Central memory CD4-positive, alpha-beta T cell (primary cell): ENCODE data around the gene PNLDC1.
"Not testable (repeated sequence)": the region's sequence is repeated elsewhere in the genome, so short reads cannot be mapped to it uniquely, and the experiment has no call there.

ENCODE experiments used
- DNase-seq: peaks from one replicate; pipeline ENCODE4 v3.0.0; 2022

The PNLDC1 gene

DNA sequence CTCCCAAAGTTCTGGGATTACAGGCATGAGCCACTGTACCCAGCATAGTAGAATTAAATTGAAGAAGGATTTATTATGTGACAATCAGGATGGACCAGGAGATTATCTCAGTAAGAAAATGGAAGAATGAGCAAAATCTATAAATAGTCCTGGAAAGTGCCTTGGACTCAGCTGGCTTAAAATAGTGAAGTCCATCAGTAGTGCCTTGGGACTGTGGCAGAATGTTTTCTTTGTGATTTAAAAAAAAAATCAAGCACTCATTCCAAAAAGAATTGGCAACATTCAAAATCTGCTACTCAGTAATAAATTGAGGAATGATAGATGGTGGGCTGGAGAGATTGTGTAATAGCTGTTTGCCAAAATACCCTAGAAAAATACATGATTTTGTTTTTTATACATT lies 53.7 kb downstream of the PNLDC1 start:
- no peak for DNase-seq

DNA sequence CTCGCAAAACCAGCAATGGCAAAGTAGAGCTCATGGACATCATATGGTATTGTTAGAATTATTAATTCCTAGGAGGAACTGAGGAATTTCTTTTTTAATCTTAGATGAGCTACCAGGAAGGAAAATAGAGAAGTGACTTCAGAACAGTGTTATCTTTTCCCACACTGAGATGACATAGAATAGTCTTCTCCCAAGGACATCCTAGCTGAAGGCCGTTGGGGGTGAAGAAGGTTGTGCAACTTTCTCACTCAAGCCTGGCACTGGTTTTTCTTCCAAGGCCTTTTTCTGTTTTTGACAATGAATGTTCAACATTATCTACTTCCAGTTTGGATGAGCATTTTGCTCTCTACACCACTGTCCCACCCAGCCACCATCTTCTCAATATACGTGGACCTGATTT lies 54.9 kb downstream of the PNLDC1 start:
- no peak for DNase-seq

DNA sequence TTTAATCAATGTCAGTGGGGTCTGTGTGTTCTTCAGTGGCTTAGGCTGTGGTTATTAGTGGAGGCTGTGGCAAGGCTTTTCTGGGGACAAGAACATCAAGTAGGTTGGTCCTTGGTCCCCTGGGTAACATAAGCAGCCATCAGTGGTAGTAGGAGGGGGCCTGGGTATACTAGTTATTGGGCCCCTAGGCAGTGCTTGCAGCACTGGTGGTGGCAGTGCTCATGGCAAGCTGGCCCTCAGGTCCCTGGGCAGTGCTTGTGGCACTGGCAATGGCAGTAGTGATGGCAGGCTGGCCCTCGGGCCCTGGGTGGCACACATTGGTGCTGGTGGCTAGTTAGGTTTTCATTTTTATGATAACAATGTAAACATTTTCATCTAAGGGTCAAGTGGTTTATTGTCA lies 58.2 kb downstream of the PNLDC1 start:
- DNase-seq = no peak

DNA sequence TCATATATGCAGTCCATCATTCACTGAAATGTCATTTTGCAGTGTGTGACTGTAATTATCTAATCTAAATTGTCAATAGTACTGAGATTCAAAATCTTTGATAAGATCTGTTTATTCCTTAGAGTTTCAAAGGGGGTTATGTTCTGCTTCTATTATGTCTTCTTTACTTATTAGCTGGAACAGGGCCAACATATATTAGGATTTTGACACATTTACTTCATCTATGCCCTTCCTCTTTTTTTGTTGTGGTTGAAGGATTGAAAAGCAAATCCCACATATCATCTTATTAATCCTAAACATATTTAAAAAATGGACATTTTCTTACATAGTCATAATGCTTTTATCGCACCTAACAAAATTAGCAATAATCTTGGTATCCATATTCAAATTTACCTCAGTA lies 60.4 kb downstream of the PNLDC1 start:
- DNase-seq = no peak

DNA sequence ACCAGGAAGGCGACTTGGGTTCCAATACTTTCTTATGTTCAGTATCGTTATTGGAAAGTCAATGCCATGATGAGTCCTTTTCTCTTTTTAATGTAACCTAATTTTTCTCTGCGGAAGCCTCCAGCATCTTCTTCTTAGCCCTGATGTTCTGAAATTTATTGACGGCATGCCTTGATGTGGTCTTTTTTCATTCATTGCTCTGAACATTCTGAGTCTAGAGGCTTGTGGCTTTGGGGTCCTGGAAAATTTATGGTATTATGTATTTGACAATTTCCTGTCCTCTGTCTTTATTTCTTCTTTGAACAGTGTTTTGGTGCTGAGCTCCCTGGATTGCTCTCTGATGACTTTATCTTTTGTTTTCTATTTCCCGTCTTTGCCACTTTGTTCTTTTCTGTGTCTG lies 62.0 kb downstream of the PNLDC1 start:
- peak; percentile 23 for DNase-seq

DNA sequence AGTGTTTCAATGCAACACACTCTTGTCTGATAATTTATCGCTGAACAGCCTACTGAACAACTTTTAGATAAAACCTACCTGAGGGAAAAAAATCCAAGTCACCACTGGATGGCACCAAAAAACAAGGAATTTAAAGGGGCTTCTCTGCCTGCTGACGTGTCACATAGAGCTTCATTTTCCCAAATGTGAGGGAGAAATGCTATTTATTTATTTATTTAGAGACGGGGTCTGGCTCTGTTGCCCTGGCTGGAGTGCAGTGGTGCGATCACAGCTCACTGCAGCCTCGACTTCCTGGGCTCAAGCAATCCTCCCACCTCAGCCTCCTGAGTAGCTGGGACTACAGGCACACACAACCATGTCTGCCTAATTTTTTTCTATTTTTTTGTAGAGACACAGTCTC lies 63.3 kb downstream of the PNLDC1 start:
- DNase-seq = not testable (repeated sequence)

DNA sequence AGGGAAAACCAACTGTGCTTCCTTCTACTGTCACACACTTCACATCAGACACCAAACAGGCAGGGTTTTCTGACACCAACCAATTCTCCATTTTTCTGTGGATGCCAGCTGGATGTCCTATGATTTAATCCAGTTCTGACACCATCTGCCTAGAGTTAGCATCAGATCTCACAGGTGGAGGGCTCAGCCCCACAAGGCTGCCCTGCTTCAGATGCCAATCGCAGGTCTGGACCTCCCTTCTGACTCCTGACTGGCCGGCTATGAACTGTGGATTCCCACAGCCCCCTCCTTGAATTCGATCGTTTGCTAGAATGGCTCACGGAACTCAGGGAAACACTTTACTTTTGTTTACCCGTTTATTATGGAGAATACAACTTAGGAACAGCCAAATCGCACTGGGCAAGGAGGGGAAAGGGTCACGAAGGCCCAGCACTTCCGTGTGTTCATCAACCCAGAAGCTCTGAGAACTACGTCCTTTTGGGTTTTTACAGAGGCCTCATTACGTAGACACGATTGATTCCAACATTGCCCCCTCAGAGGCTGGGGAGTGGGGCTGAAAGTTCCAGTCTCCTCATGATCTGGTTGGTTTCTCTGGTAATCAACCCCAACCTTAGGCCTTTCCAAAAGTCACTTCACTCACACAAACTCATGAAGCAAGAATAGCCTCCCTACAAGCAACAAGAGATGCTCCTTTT lies 65.3 kb downstream of the PNLDC1 start:
- DNase-seq = no peak

DNA sequence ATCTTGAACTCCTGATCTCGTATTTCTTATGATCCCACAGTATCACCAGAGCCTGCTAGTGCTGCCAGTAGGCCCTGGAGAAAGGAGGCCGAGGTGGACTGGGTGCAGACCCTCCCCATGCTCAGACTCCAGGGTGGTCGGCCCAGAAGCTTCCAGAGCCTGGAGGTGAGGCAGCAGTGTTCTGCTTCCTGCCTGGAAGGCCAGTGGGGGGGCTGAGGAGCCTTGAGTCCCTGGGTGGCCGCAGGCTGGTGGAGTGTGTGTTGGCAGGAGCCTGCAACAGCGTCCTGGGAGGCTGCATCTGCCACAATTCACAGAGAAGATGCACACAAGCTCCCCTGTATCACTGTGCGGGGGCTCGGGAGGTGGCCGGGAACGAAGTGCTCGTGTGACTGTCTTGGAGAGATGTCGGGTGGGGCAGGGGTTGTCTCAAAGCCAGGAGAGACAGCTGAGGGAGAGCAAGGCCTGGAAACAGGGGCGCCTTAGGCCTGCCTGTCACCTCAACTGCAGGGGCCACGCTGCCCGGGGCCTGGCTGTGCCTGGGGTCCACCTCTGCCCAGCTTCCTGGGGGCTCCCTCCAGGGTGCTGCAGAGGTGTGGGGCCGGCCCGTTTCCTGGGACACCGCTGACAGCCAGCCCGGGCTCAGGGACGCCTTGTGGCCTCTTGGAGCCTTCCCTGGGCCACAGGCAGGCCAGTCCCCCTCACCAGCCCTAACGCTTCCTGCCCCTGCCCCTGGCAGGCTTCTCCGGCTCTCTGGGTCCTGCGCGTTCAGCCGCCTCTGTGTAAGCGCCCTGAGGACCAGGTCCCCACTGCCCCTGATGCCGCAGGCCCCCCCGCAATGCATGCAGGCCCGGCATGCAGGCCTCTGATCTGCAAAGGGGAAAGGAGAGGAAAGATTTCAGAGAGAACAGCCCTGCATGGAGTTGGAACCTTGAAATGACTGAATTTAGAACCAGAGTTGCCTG lies 66.5 kb downstream of the PNLDC1 start:
- DNase-seq = no peak
